Lower leg skin (tissue), 3 donors: ENCODE results near the gene KLHL5.

Source experiments
- CTCF ChIP-seq, 3 donors: fragments of 450-650 bp; IDR thresholded peaks; one replicate each; pipeline ENCODE4 v1.5.1; 2016; ENCODE audit warnings: antibody characterized with exemption in 3 of 3, mild to moderate bottlenecking in 3 of 3, moderate library complexity in 2 of 3
- POLR2A ChIP-seq, 2 donors: fragments of 450-650 bp; IDR thresholded peaks; one replicate each; pipeline ENCODE4 v1.6.1; 2016 to 2017; ENCODE audit warnings: antibody characterized with exemption in 2 of 2, mild to moderate bottlenecking in 1 of 2, moderate library complexity in 1 of 2

- no peak for TF ChIP-seq CTCF (IDR thresholded peaks at IDR 0.05)
- no peak for TF ChIP-seq POLR2A (IDR thresholded peaks at IDR 0.05)
These were observed 41.9 kb upstream of the KLHL5 start for GRCh38 chr4:39020130-39020529.
